Aorta (tissue), 5 donors: ENCODE results near the gene BRICD5. TPM values are rescaled to one million over a fixed set of nuclear protein-coding genes. Genes with fewer than 3 reads are reported as not detected.

Experiments
- ATAC-seq: fragments of 200-7000 bp; cut with Tn5 transposase; one replicate; pipeline ENCODE4 v1.9.1; 2022; ENCODE audit warnings: moderate library complexity; ENCODE audit not compliant: low FRiP score
- DNase-seq, 2 donors: peaks; one replicate each; pipeline ENCODE4 v3.0.0-alpha.2; 2020
- H3K27ac ChIP-seq, 2 donors: one replicate each; pipeline ENCODE4 v1.5.1; 2013; ENCODE audit warnings: low read length in 2 of 2, mild to moderate bottlenecking in 2 of 2, moderate library complexity in 2 of 2, control low read depth in 1 of 2, inconsistent platforms in 1 of 2, low read depth in 1 of 2
- H3K27me3 ChIP-seq, 2 donors: one replicate each; pipeline ENCODE4 v1.6.1; 2013; ENCODE audit warnings: control low read depth in 1 of 2, low read length in 1 of 2, mild to moderate bottlenecking in 1 of 2, moderate library complexity in 1 of 2; ENCODE audit not compliant: insufficient read depth in 2 of 2, control insufficient read depth in 1 of 2
- H3K36me3 ChIP-seq, 2 donors: one replicate each; pipeline ENCODE4 v1.6.1; 2013; ENCODE audit warnings: control low read depth in 1 of 2, low read length in 1 of 2, mild to moderate bottlenecking in 1 of 2; ENCODE audit not compliant: insufficient read depth in 2 of 2, control insufficient read depth in 1 of 2
- H3K4me1 ChIP-seq, 2 donors: one replicate each; pipeline ENCODE4 v1.6.1; 2013; ENCODE audit warnings: low read length in 2 of 2, control low read depth in 1 of 2, mild to moderate bottlenecking in 1 of 2, moderate library complexity in 1 of 2; ENCODE audit not compliant: insufficient read depth in 2 of 2, control insufficient read depth in 1 of 2
- H3K4me3 ChIP-seq, 2 donors: one replicate each; pipeline ENCODE4 v1.5.1; 2013; ENCODE audit warnings: low read length in 2 of 2, control low read depth in 1 of 2, mild to moderate bottlenecking in 1 of 2
- H3K9me3 ChIP-seq: one replicate; pipeline ENCODE4 v1.6.1; 2013; ENCODE audit warnings: mild to moderate bottlenecking, low read length; ENCODE audit not compliant: control insufficient read depth
- WGBS, 2 donors: extraction: QIAGEN DNeasy Blood & Tissue Kit; methylation state at CpG; one replicate each; pipeline ENCODE4 v1.1.7; 2013; 5-methylcytosine and 5-hydroxymethylcytosine counted together
- intact Hi-C, 2 donors: fragments of 100-400 bp; cut with DNase I; formaldehyde crosslinking; loops; one replicate each; pipeline versions ENCODE4 v1.14.2 to v1.15.0; 2022
- polyA plus RNA-seq, 2 donors: library from polyadenylated mRNA; stranded (reverse); fragments of 200-250 nt; gene quantifications; one replicate each; pipeline ENCODE4 v1.2.3, GENCODE V29; 2013
- total RNA-seq, 2 donors: library from RNA; stranded (reverse); fragmentation: NEBNext Ultra II Directional; extraction: Animal tissue kit (Norgen Biotek cat#: 25700); gene quantifications; one replicate each; pipeline ENCODE4 v1.2.1, GENCODE V29; 2021
- donor health status: healthy with polysubstance abuse.
- donor health status: Bipolar disorder and iron deficiency.
- donor health status: DM: no; HTN: no; CAD: no.
- donor health status: DM: no; HTN: no; CAD: no.
- donor health status: DM: yes; HTN: yes; CAD: no.

Gene BRICD5
- total and polyA plus RNA-seq, 4 donors, result 0.88 to 36.1 (median 4.7) TPM

DNA sequence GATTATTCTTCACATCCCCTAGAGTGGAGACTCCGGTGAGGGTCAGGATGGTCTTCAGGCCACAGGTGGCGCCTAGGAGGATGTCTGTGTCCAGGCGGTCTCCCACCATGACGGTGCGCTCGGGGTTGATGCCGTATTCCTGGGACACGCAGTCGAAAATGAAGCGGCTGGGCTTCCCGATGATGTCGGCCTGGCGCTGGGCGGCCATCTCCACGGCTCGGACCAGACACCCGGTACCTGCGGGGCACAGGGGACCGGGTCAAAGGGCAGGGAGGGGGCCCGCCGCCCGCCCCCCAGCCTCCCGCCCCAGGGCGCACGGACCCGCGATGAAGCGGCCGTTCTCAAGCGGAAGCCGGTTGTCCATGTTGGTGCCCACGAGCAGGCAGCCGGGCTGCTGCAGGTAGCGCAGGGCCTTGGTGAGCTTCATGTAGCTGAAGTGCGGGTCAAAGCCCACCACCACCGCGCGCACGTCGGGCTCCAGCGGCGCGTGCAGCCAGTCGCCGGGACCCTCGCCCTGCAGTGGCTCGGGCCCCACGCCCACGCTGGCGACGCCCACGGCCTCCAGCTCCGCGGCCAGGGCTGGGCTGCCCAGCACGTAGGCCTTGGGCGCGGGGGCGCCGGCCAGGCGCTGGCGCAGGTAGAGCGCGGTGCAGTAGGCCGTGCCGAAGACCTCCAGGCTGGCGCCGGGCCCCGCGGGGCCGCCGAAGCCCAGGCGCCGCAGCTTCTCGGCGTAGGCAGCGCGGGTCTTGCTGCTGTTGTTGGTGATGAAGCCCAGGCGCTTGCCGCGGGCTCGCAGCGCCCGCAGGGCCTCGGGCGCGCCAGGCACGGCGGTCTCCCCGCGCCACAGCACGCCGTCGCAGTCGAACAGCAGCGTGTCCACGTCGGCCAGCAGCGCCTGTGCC is 3.4 kb upstream of the BRICD5 start:
- Histone ChIP-seq H3K9me3 (no peaks in the 10 kb centered on the region), H3K27me3 (no peaks in the 10 kb centered on the region), H3K36me3 (no peaks in the 10 kb centered on the region), H3K4me3 (peak overlapping the region; percentile 61 to 74), H3K4me1 (no peaks in the 10 kb centered on the region), H3K27ac (peak overlapping the region; percentile 29 to 73)
- 1% methylated on average over 61 to 98 of the region's 98 CpGs for WGBS, 2 donors
- intact Hi-C loops, result loop anchor here in 1 of 2 donors (1.0 kb wide), 1 partner anchor 9 kb away; the partner anchor contains the start of gene E4F1
- ATAC-seq, result no peak
- peak in 1 of 2 donors; percentile 54 for DNase-seq

GRCh38 chr16:2212362-2213324 is 2.0 kb upstream of the BRICD5 start:
- no peak overlapping the region for H3K27ac ChIP-seq
- H3K27me3 ChIP-seq, result no peaks in the 10 kb centered on the region
- H3K36me3 ChIP-seq, result no peaks in the 10 kb centered on the region
- ATAC-seq, result no peak
- intact Hi-C loops, result no loop called here
- no peaks in the 10 kb centered on the region for H3K9me3 ChIP-seq
- no peak for DNase-seq
- no peak overlapping the region for H3K4me3 ChIP-seq
- WGBS, 2 donors, result 35 to 43% methylated on average over 19 of the region's 19 CpGs
- H3K4me1 ChIP-seq, result no peaks in the 10 kb centered on the region

GRCh38 chr16:2211923-2212347 is 1.3 kb upstream of the BRICD5 start:
- no peaks in the 10 kb centered on the region for H3K4me1 ChIP-seq

DNA sequence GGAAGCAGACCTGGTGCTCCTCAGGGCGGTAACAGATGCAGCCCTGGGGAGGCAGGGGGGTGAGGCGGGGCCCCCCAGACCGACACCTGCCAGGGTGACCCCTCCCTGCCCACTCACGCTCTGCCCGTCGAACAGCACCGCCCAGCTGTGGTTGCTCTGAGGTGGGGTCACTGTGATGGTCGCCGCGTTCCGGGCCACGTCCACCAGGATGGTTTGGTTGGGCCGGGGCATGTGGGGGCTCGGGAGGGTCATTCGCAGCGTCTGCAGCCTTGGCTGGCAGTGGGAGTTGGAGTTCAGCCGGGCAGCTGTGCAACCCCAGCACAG is 692 bp downstream of the BRICD5 start:
- no peak for ATAC-seq
- intact Hi-C loops, result no loop called here
- WGBS, 2 donors, result 90 to 91% methylated on average over 17 of the region's 17 CpGs

More at GRCh38 chr16:2211923-2212347, 1.3 kb upstream of the BRICD5 start:
- intact Hi-C loops, result no loop called here
- 74 to 75% methylated on average over 11 of the region's 11 CpGs for WGBS, 2 donors
- no peak overlapping the region for H3K27ac ChIP-seq
- H3K36me3 ChIP-seq, result no peaks in the 10 kb centered on the region
- ATAC-seq (no peak), DNase-seq (no peak)
- H3K27me3 ChIP-seq, result no peaks in the 10 kb centered on the region
- H3K4me3 ChIP-seq, result no peak overlapping the region
- H3K9me3 ChIP-seq, result no peaks in the 10 kb centered on the region

DNA sequence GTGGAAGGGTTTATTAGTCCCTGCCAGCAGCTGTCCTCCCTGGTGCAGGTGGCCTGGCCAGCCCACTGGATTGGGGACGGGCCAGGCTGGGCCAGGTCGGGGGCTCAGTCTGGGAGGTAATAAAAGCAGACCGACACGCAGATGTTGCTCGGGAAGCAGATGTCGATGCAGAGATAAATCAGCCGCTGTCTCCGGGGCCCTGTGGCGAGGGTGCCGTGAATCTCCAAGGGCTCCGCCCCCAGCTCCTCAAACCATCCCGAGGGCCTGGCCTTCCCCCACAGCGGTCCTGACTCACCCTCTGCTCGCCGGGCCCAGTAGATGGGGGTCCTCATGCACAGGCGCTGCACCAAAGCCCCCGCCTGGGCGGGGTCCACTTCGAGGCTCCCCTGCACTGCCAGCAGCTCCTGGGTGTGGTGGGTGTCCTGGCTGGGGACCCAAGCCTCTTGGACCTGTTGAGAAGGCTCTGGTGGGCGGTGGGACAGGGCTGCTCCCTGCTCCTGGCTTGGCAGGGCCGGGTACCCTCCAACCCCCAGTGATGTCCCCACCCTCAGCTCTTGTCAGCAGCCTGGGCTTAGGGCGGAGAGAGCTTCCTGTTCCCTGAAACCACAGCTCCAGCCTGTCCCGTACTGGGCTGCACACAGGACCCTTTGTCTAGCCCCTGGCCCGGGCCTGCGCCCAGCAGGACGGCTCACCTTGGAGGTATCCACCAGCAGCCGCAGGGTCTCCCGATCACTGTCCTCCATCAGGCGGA is 1.2 kb downstream of the BRICD5 start:
- no peak overlapping the region for H3K4me3 ChIP-seq
- H3K9me3 ChIP-seq, result no peaks in the 10 kb centered on the region
- no peaks in the 10 kb centered on the region for H3K4me1 ChIP-seq
- no peaks in the 10 kb centered on the region for H3K27me3 ChIP-seq
- H3K27ac ChIP-seq, result no peak overlapping the region
- ATAC-seq, result no peak
- intact Hi-C loops, result no loop called here
- 82 to 83% methylated on average over 28 to 29 of the region's 29 CpGs for WGBS, 2 donors
- no peaks in the 10 kb centered on the region for H3K36me3 ChIP-seq
- no peak for DNase-seq

More for the DNA sequence above, 692 bp downstream of the BRICD5 start:
- Histone ChIP-seq H3K4me1 (no peaks in the 10 kb centered on the region), H3K27me3 (no peaks in the 10 kb centered on the region), H3K27ac (no peak overlapping the region), H3K36me3 (no peaks in the 10 kb centered on the region), H3K4me3 (no peak overlapping the region), H3K9me3 (no peaks in the 10 kb centered on the region)
- no peak for DNase-seq

DNA sequence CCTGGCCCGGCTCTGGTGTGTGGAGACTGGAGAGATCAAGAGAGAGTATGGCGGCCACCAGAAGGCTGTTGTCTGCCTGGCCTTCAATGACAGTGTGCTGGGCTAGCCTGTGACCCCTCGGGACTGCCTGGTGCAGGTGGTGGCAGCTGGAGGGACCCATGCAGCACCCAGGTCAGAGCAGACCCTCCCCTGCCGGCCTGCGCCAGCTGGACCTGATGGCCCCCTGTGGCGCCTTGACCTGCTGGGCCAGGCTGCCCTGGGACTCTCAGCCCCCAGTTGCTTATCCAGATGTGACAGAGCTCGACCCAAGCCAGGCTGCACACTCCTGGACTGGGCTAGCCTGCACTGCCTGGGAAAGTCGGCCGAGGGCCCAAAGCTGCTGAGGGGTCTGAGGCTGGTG is 1.9 kb downstream of the BRICD5 start:
- no peaks in the 10 kb centered on the region for H3K27me3 ChIP-seq
- no peak overlapping the region for H3K27ac ChIP-seq
- 90 to 91% methylated on average over 9 of the region's 9 CpGs for WGBS, 2 donors
- ATAC-seq (no peak), DNase-seq (no peak)
- H3K9me3 ChIP-seq, result no peaks in the 10 kb centered on the region
- intact Hi-C loops, result no loop called here
- no peak overlapping the region for H3K4me3 ChIP-seq
- no peaks in the 10 kb centered on the region for H3K36me3 ChIP-seq
- H3K4me1 ChIP-seq, result no peaks in the 10 kb centered on the region

DNA sequence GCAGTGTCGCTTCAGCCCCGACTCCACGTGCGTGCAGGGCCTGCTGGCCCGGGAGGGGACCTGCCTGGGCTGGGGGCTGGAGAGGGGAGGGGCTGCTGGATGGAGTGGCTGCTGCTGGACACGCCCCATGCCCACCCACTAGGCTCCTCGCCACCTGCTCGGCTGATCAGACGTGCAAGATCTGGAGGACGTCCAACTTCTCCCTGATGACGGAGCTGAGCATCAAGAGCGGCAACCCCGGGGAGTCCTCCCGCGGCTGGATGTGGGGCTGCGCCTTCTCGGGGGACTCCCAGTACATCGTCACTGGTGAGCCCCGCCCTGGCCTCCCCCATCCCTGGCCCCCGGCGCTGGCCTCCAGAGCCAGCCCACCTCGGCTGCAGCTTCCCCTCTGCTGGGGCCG is 2.4 kb downstream of the BRICD5 start:
- 80 to 82% methylated on average over 23 of the region's 23 CpGs for WGBS, 2 donors
- no peak overlapping the region for H3K27ac ChIP-seq
- no peaks in the 10 kb centered on the region for H3K9me3 ChIP-seq
- H3K27me3 ChIP-seq, result no peaks in the 10 kb centered on the region
- H3K4me1 ChIP-seq, result no peaks in the 10 kb centered on the region
- intact Hi-C loops, result no loop called here
- ATAC-seq, result no peak
- no peak overlapping the region for H3K4me3 ChIP-seq
- H3K36me3 ChIP-seq, result no peaks in the 10 kb centered on the region
- no peak for DNase-seq

- ATAC-seq (no peak), DNase-seq (no peak)
- H3K27ac ChIP-seq, result no peak overlapping the region
- WGBS, 2 donors, result 87 to 92% methylated on average over 9 of the region's 9 CpGs
- H3K4me3 ChIP-seq, result no peak overlapping the region
- no peaks in the 10 kb centered on the region for H3K4me1 ChIP-seq
- H3K36me3 ChIP-seq, result no peaks in the 10 kb centered on the region
- H3K27me3 ChIP-seq, result no peaks in the 10 kb centered on the region
- intact Hi-C loops, result no loop called here
- H3K9me3 ChIP-seq, result no peaks in the 10 kb centered on the region
Measured at GRCh38 chr16:2207872-2208271, 2.8 kb downstream of the BRICD5 start.
